ENCODE measurements around the gene NELL1.
A peak's percentile ranks its signal among the peaks of the same experiment; 100 is the strongest.

NELL1 gene

GRCh38 chr11:20876738-20877137 lies 207.4 kb downstream of the NELL1 start:
- Histone ChIP-seq H3K4me2 (ENCODE audit: low read length) (no peak overlapping the region), H4K8ac (ENCODE audit: low read depth, low read length) (no peak overlapping the region), H3K9ac (ENCODE audit: low read length) (no peak overlapping the region), H3K79me1 (ENCODE audit: low read length) (no peaks in the 10 kb centered on the region), H3K4me3 (ENCODE audit: low read length) (no peak overlapping the region), H3K79me2 (ENCODE audit: control insufficient read depth, insufficient read depth, low read length) (no peaks in the 10 kb centered on the region), H2BK120ac (ENCODE audit: low read depth, low read length) (no peak overlapping the region), H3K4me1 (ENCODE audit: control insufficient read depth, low read depth, low read length) (no peaks in the 10 kb centered on the region), H3K23ac (ENCODE audit: low read length) (no peak overlapping the region), H3K27ac (ENCODE audit: low read depth, low read length) (no peak overlapping the region), H3K18ac (ENCODE audit: low read length) (no peak overlapping the region), H3K4ac (ENCODE audit: low read depth, low read length) (no peak overlapping the region), H2BK15ac (replicated peaks; ENCODE audit: low read depth) (no peak overlapping the region), H4K5ac (ENCODE audit: low read length) (no peak overlapping the region), H3K56ac (ENCODE audit: low read length) (no peak overlapping the region), H3K36me3 (ENCODE audit: control insufficient read depth, insufficient read depth, low read length) (no peaks in the 10 kb centered on the region), H3K27me3 (ENCODE audit: insufficient read depth, low read length, poor library complexity) (no peaks in the 10 kb centered on the region), H2AK5ac (ENCODE audit: low read length) (no peak overlapping the region), H2BK5ac (ENCODE audit: low read length) (no peak overlapping the region)
- no peak for DNase-seq

GRCh38 chr11:20880094-20880493 lies 210.7 kb downstream of the NELL1 start:
- no peak overlapping the region for H3K27ac ChIP-seq (ENCODE audit: low read depth, low read length)
- H3K79me2 ChIP-seq (ENCODE audit: control insufficient read depth, insufficient read depth, low read length): no peaks in the 10 kb centered on the region
- no peak overlapping the region for H3K4ac ChIP-seq (ENCODE audit: low read depth, low read length)
- no peak overlapping the region for H3K56ac ChIP-seq (ENCODE audit: low read length)
- WGBS (ENCODE audit: extremely low coverage, insufficient coverage, low lambda C conversion rate): no CpG with 5 or more reads among the region's 1 CpG
- H3K4me3 ChIP-seq (ENCODE audit: low read length): no peak overlapping the region
- no peak overlapping the region for H3K4me2 ChIP-seq (ENCODE audit: low read length)
- H2BK5ac ChIP-seq (ENCODE audit: low read length): no peak overlapping the region
- H4K5ac ChIP-seq (ENCODE audit: low read length): no peak overlapping the region
- H3K36me3 ChIP-seq (ENCODE audit: control insufficient read depth, insufficient read depth, low read length): no peaks in the 10 kb centered on the region
- H3K4me1 ChIP-seq (ENCODE audit: control insufficient read depth, low read depth, low read length): no peaks in the 10 kb centered on the region
- H4K8ac ChIP-seq (ENCODE audit: low read depth, low read length): no peak overlapping the region
- H3K18ac ChIP-seq (ENCODE audit: low read length): no peak overlapping the region
- H2BK120ac ChIP-seq (ENCODE audit: low read depth, low read length): no peak overlapping the region
- no peak overlapping the region for H2BK15ac ChIP-seq (replicated peaks; ENCODE audit: low read depth)
- no peak for DNase-seq
- no peaks in the 10 kb centered on the region for H3K79me1 ChIP-seq (ENCODE audit: low read length)
- no peak overlapping the region for H3K23ac ChIP-seq (ENCODE audit: low read length)
- H3K9ac ChIP-seq (ENCODE audit: low read length): no peak overlapping the region
- H3K27me3 ChIP-seq (ENCODE audit: insufficient read depth, low read length, poor library complexity): no peaks in the 10 kb centered on the region
- H2AK5ac ChIP-seq (ENCODE audit: low read length): no peak overlapping the region

DNA sequence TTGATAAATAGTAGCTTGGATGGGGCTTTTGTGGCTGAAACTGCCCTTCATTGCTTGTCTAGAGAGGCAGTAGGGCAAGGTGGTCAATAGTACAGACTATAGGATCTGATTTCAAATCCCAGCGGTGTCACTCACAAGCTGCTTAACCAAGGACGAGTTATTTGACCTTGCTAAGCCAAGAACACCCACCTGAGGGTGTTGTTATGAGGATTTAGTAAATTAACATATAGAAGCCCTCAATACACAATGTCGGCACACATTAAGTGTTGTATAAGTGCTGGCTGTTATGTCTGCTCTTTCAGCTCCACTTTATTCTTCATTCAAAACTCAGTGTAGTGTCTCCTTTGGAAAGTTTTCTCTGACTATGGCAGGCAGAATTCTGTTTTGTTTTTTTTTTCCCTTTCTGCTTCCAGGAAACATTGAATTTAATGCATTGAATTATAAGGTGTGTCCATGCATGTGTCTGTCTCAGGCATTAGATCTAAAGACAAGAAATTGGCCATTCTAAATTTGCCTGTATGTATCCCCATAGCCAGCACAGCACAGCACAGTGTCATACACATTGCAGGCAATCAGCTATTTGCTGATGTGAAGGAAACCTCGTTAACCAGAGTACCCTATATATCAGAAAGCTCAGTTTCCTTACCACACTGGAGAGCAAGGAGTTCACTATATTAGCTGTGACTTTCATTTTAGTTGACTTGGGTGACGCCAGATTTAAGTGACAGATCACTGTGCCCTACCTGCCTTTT lies 212.1 kb downstream of the NELL1 start:
- DNase-seq: peak; percentile 11
- no CpG with 5 or more reads among the region's 5 CpGs for WGBS (ENCODE audit: extremely low coverage, insufficient coverage, low lambda C conversion rate)
- H3K18ac ChIP-seq (ENCODE audit: low read length): no peak overlapping the region

DNA sequence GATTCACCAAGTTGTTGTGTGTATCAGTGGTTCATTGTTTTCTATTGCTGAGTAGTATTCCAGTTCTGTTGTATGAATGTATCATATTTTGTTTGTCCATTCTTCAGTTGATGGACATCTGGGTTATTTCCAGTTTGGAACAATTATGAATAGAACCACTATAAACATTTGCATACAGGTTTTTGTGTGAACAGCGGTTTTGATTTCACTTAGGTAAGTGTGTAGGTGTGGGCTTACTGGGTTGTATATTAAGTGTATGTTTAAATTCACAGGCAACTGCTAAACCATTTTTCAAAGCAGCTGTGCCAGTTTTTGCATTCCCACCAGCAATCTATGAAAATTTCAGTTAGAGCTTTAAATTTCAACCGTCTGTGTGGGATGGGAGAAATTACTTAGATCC lies 217.8 kb downstream of the NELL1 start:
- WGBS (ENCODE audit: extremely low coverage, insufficient coverage, low lambda C conversion rate): no CpG with 5 or more reads among the region's 2 CpGs

More for the DNA sequence above, 212.1 kb downstream of the NELL1 start:
- H2BK120ac ChIP-seq (ENCODE audit: low read depth, low read length): peak overlapping the region; percentile 28
- H4K5ac ChIP-seq (ENCODE audit: low read length): no peak overlapping the region
- H2AK5ac ChIP-seq (ENCODE audit: low read length): no peak overlapping the region
- H3K9ac ChIP-seq (ENCODE audit: low read length): no peak overlapping the region
- H3K36me3 ChIP-seq (ENCODE audit: control insufficient read depth, insufficient read depth, low read length): no peaks in the 10 kb centered on the region
- no peak overlapping the region for H3K27ac ChIP-seq (ENCODE audit: low read depth, low read length)
- H3K79me2 ChIP-seq (ENCODE audit: control insufficient read depth, insufficient read depth, low read length): no peaks in the 10 kb centered on the region
- H3K4ac ChIP-seq (ENCODE audit: low read depth, low read length): no peak overlapping the region
- no peak overlapping the region for H2BK15ac ChIP-seq (replicated peaks; ENCODE audit: low read depth)
- no peak overlapping the region for H4K8ac ChIP-seq (ENCODE audit: low read depth, low read length)
- H3K4me2 ChIP-seq (ENCODE audit: low read length): no peak overlapping the region
- no peak overlapping the region for H3K23ac ChIP-seq (ENCODE audit: low read length)
- H3K4me1 ChIP-seq (ENCODE audit: control insufficient read depth, low read depth, low read length): no peaks in the 10 kb centered on the region
- H3K27me3 ChIP-seq (ENCODE audit: insufficient read depth, low read length, poor library complexity): no peaks in the 10 kb centered on the region
- H3K4me3 ChIP-seq (ENCODE audit: low read length): no peak overlapping the region
- H3K79me1 ChIP-seq (ENCODE audit: low read length): no peaks in the 10 kb centered on the region
- no peak overlapping the region for H2BK5ac ChIP-seq (ENCODE audit: low read length)
- H3K56ac ChIP-seq (ENCODE audit: low read length): no peak overlapping the region

DNA sequence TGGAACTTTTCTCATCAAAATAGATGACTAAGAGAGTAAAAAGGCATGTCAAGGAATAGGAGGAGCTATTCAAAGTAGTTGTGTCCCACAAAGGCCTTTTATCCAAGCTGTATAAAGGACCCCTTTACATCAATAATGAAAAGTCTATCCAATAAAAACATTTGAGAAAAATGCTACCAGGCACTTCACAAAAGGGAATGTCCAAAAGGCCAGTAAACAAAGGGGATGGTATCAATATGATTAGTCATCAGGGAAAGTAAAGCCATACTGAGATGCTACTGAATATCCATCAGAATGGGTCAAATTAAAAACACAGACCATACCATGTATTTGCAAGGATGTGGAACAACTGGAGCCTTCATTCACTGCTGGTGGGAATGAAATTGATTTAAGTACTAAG lies 224.9 kb downstream of the NELL1 start:
- H4K8ac ChIP-seq (ENCODE audit: low read depth, low read length): no peak overlapping the region
- no peak overlapping the region for H3K4me3 ChIP-seq (ENCODE audit: low read length)
- H4K5ac ChIP-seq (ENCODE audit: low read length): no peak overlapping the region
- H3K18ac ChIP-seq (ENCODE audit: low read length): no peak overlapping the region
- no peaks in the 10 kb centered on the region for H3K79me2 ChIP-seq (ENCODE audit: control insufficient read depth, insufficient read depth, low read length)
- H3K9ac ChIP-seq (ENCODE audit: low read length): no peak overlapping the region
- no peak overlapping the region for H3K27ac ChIP-seq (ENCODE audit: low read depth, low read length)
- no peaks in the 10 kb centered on the region for H3K79me1 ChIP-seq (ENCODE audit: low read length)
- no peak for DNase-seq
- no peak overlapping the region for H3K4me2 ChIP-seq (ENCODE audit: low read length)
- no peaks in the 10 kb centered on the region for H3K4me1 ChIP-seq (ENCODE audit: control insufficient read depth, low read depth, low read length)
- H2AK5ac ChIP-seq (ENCODE audit: low read length): no peak overlapping the region
- H2BK120ac ChIP-seq (ENCODE audit: low read depth, low read length): no peak overlapping the region
- no peaks in the 10 kb centered on the region for H3K27me3 ChIP-seq (ENCODE audit: insufficient read depth, low read length, poor library complexity)
- no peak overlapping the region for H2BK5ac ChIP-seq (ENCODE audit: low read length)
- no peaks in the 10 kb centered on the region for H3K36me3 ChIP-seq (ENCODE audit: control insufficient read depth, insufficient read depth, low read length)
- no peak overlapping the region for H2BK15ac ChIP-seq (replicated peaks; ENCODE audit: low read depth)
- no peak overlapping the region for H3K4ac ChIP-seq (ENCODE audit: low read depth, low read length)
- H3K56ac ChIP-seq (ENCODE audit: low read length): no peak overlapping the region
- no peak overlapping the region for H3K23ac ChIP-seq (ENCODE audit: low read length)

More for the DNA sequence above, 217.8 kb downstream of the NELL1 start:
- Histone ChIP-seq H4K5ac (ENCODE audit: low read length) (no peak overlapping the region), H2BK5ac (ENCODE audit: low read length) (no peak overlapping the region), H3K4ac (ENCODE audit: low read depth, low read length) (no peak overlapping the region), H3K9ac (ENCODE audit: low read length) (no peak overlapping the region), H3K23ac (ENCODE audit: low read length) (no peak overlapping the region), H4K8ac (ENCODE audit: low read depth, low read length) (no peak overlapping the region), H3K79me1 (ENCODE audit: low read length) (no peaks in the 10 kb centered on the region), H2BK15ac (replicated peaks; ENCODE audit: low read depth) (no peak overlapping the region), H3K4me2 (ENCODE audit: low read length) (no peak overlapping the region), H3K27ac (ENCODE audit: low read depth, low read length) (no peak overlapping the region), H3K79me2 (ENCODE audit: control insufficient read depth, insufficient read depth, low read length) (no peaks in the 10 kb centered on the region), H3K27me3 (ENCODE audit: insufficient read depth, low read length, poor library complexity) (no peaks in the 10 kb centered on the region), H2AK5ac (ENCODE audit: low read length) (no peak overlapping the region), H3K4me3 (ENCODE audit: low read length) (no peak overlapping the region), H3K18ac (ENCODE audit: low read length) (no peak overlapping the region), H3K4me1 (ENCODE audit: control insufficient read depth, low read depth, low read length) (no peaks in the 10 kb centered on the region), H2BK120ac (ENCODE audit: low read depth, low read length) (no peak overlapping the region), H3K36me3 (ENCODE audit: control insufficient read depth, insufficient read depth, low read length) (no peaks in the 10 kb centered on the region), H3K56ac (ENCODE audit: low read length) (no peak overlapping the region)
- no peak for DNase-seq
